GM12878 (cell line): ENCODE data around the gene TMPRSS9. TPM values are rescaled to one million over a fixed set of nuclear protein-coding genes. Genes with fewer than 3 reads are reported as not detected.
A peak's percentile ranks its signal among the peaks of the same experiment; 100 is the strongest.

ENCODE experiments used
- BRCA1 ChIP-seq: IDR thresholded peaks from 2 replicates; pipeline ENCODE4 v1.6.1; 2011; ENCODE audit warnings: low read depth, low read length, improper control_type of control experiment
- CREB1 ChIP-seq: IDR thresholded peaks from 2 replicates; pipeline ENCODE4 v1.6.1; 2012; ENCODE audit warnings: low read depth, mild to moderate bottlenecking, inconsistent platforms
- ESRRA ChIP-seq: IDR thresholded peaks from 2 replicates; pipeline ENCODE4 v1.6.1; 2012; ENCODE audit warnings: mild to moderate bottlenecking, low read length, improper control_type of control experiment
- KAT2A ChIP-seq: conservative IDR thresholded peaks from 2 replicates; pipeline ENCODE4 v1.6.1; 2011; ENCODE audit warnings: low read depth, low read length; ENCODE audit not compliant: control insufficient read depth
- NBN ChIP-seq: fragments of 450-650 bp; IDR thresholded peaks from 2 replicates; pipeline ENCODE4 v1.6.1; 2016
- NFYA ChIP-seq: IDR thresholded peaks from 2 replicates; pipeline ENCODE4 v1.6.1; 2011; ENCODE audit warnings: low read depth, mild to moderate bottlenecking, low read length, improper control_type of control experiment, borderline replicate concordance
- NR2F1 ChIP-seq: fragments of 450-650 bp; conservative IDR thresholded peaks from 2 replicates; pipeline ENCODE4 v1.6.1; 2017; ENCODE audit warnings: mild to moderate bottlenecking
- PML ChIP-seq: IDR thresholded peaks from 2 replicates; pipeline ENCODE4 v1.6.1; 2012; ENCODE audit warnings: low read length, inconsistent platforms
- SMAD5 ChIP-seq: IDR thresholded peaks from 2 replicates; pipeline ENCODE4 v1.6.1; 2016; ENCODE audit warnings: antibody characterized with exemption, low read depth
- SPI1 ChIP-seq: IDR thresholded peaks from 2 replicates; pipeline ENCODE4 v1.6.1; 2011; ENCODE audit warnings: low read depth, mild to moderate bottlenecking, low read length, moderate library complexity, borderline replicate concordance; ENCODE audit not compliant: insufficient read depth
- SRF ChIP-seq, 2 experiments: IDR thresholded peaks; 2 replicates each; pipeline ENCODE4 v1.6.1; 2011; ENCODE audit warnings: low read depth in 2 of 2, low read length in 2 of 2, mild to moderate bottlenecking in 1 of 2, moderate library complexity in 1 of 2
- YY1 ChIP-seq: IDR thresholded peaks from 2 replicates; pipeline ENCODE4 v1.6.1; 2011; ENCODE audit warnings: low read depth, mild to moderate bottlenecking, low read length
- ZNF24 ChIP-seq: fragments of 450-650 bp; IDR thresholded peaks from 2 replicates; pipeline ENCODE4 v1.6.1; 2017; ENCODE audit warnings: antibody characterized with exemption, mild to moderate bottlenecking
- polyA plus RNA-seq, 11 experiments: library from polyadenylated mRNA; depleted of rRNA in 4 of 11; unstranded in 6 of 11; stranded (reverse) in 5 of 11; fragments of >200 nt; fragmentation: Nextera tagmentation in 4 of 11; fragmentation: Illumina TruSeq in 1 of 11; extraction: Ambion mirVana in 4 of 11; extraction: Trizol in 1 of 11; gene quantifications; 1 replicate in 1 of 11; 2 replicates in 10 of 11; pipeline versions ENCODE4 v1.2.1 to v1.2.3, GENCODE V29; 2011 to 2016; ENCODE audit warnings: inconsistent platforms in 2 of 11, missing spikeins in 2 of 11, low read depth in 1 of 11
- total RNA-seq, 4 experiments: library from RNA; depleted of rRNA in 3 of 4; stranded (reverse); fragments of >200 nt in 3 of 4; fragmentation: Illumina TruSeq in 1 of 4; extraction: Trizol in 1 of 4; gene quantifications; 2 replicates each; pipeline versions ENCODE4 v1.2.1 to v1.2.3, GENCODE V29; 2013 to 2021
- TF ChIP-seq, protein P1 (sequence below): IDR thresholded peaks from 2 replicates; pipeline ENCODE4 v1.6.1; 2012; ENCODE audit warnings: low read depth, low read length, improper control_type of control experiment
- TF ChIP-seq, protein P2 (sequence below): fragments of 450-650 bp; IDR thresholded peaks from 2 replicates; pipeline ENCODE4 v1.6.1; 2017; ENCODE audit warnings: mild to moderate bottlenecking, moderate library complexity
- TF ChIP-seq, protein P3 (sequence below): fragments of 450-650 bp; IDR thresholded peaks from 2 replicates; pipeline ENCODE4 v1.6.1; 2017; ENCODE audit warnings: mild to moderate bottlenecking, moderate library complexity

Gene TMPRSS9
- total and polyA plus RNA-seq, 10 of the 15 experiments (the other 5 are each of a cell fraction or from before 2014, with no cell fraction given) = 0.24 TPM; not detected in 9

DNA sequence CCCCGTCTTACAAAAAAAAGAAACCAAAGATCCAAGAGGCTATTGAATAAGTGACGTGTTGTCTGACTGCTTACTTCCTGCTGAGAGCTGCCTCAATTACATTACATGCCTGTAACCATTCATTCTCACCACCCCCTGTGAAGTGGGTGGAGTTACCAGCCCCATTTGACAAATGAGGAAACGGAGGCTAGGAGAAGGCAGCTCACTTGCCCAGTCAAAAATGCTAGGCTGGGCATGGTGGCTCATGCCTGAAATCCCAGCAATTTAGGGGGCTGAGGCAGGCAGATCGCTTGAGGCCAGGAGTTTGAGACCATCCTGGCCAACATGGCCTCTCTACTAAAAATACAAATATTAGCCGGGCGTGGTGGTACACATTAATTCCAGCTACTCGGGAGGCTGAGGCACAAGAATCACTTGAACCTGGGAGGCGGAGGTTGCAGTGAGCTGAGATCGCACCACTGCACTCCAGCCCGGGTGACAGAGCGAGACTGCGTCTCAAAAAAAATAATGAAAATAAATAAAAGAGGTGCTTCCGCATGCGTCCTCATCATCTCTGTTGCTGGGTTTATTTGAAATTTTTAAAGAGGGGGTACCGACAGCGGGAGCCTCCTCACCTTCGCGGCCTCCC, 32.2 kb upstream of the TMPRSS9 start (continued):
- TF ChIP-seq, protein P1, sequence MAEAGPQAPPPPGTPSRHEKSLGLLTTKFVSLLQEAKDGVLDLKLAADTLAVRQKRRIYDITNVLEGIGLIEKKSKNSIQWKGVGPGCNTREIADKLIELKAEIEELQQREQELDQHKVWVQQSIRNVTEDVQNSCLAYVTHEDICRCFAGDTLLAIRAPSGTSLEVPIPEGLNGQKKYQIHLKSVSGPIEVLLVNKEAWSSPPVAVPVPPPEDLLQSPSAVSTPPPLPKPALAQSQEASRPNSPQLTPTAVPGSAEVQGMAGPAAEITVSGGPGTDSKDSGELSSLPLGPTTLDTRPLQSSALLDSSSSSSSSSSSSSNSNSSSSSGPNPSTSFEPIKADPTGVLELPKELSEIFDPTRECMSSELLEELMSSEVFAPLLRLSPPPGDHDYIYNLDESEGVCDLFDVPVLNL = no peak
- TF ChIP-seq BRCA1 (no peak), CREB1 (peak; percentile 53; the same call in 1 of the 2 replicates), PML (0 out of 2 replicates have a peak, but pooled peaks have one; percentile 12), YY1 (0 out of 2 replicates have a peak, but pooled peaks have one; percentile 10), SRF (IDR thresholded peaks at IDR 0.05; ENCODE audit: low read depth in 2 of 2, low read length in 2 of 2) (no peak), ZNF24 (no peak), KAT2A (no peak), SPI1 (peak; percentile 57; the same call in 1 of the 2 replicates), NR2F1 (no peak), ESRRA (no peak), NFYA (no peak), NBN (peak; percentile 53; the same call in 1 of the 2 replicates), SMAD5 (0 out of 2 replicates have a peak, but pooled peaks have one; percentile 2)
- TF ChIP-seq, protein P2, sequence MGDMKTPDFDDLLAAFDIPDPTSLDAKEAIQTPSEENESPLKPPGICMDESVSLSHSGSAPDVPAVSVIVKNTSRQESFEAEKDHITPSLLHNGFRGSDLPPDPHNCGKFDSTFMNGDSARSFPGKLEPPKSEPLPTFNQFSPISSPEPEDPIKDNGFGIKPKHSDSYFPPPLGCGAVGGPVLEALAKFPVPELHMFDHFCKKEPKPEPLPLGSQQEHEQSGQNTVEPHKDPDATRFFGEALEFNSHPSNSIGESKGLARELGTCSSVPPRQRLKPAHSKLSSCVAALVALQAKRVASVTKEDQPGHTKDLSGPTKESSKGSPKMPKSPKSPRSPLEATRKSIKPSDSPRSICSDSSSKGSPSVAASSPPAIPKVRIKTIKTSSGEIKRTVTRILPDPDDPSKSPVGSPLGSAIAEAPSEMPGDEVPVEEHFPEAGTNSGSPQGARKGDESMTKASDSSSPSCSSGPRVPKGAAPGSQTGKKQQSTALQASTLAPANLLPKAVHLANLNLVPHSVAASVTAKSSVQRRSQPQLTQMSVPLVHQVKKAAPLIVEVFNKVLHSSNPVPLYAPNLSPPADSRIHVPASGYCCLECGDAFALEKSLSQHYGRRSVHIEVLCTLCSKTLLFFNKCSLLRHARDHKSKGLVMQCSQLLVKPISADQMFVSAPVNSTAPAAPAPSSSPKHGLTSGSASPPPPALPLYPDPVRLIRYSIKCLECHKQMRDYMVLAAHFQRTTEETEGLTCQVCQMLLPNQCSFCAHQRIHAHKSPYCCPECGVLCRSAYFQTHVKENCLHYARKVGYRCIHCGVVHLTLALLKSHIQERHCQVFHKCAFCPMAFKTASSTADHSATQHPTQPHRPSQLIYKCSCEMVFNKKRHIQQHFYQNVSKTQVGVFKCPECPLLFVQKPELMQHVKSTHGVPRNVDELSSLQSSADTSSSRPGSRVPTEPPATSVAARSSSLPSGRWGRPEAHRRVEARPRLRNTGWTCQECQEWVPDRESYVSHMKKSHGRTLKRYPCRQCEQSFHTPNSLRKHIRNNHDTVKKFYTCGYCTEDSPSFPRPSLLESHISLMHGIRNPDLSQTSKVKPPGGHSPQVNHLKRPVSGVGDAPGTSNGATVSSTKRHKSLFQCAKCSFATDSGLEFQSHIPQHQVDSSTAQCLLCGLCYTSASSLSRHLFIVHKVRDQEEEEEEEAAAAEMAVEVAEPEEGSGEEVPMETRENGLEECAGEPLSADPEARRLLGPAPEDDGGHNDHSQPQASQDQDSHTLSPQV = no peak
- TF ChIP-seq, protein P3, sequence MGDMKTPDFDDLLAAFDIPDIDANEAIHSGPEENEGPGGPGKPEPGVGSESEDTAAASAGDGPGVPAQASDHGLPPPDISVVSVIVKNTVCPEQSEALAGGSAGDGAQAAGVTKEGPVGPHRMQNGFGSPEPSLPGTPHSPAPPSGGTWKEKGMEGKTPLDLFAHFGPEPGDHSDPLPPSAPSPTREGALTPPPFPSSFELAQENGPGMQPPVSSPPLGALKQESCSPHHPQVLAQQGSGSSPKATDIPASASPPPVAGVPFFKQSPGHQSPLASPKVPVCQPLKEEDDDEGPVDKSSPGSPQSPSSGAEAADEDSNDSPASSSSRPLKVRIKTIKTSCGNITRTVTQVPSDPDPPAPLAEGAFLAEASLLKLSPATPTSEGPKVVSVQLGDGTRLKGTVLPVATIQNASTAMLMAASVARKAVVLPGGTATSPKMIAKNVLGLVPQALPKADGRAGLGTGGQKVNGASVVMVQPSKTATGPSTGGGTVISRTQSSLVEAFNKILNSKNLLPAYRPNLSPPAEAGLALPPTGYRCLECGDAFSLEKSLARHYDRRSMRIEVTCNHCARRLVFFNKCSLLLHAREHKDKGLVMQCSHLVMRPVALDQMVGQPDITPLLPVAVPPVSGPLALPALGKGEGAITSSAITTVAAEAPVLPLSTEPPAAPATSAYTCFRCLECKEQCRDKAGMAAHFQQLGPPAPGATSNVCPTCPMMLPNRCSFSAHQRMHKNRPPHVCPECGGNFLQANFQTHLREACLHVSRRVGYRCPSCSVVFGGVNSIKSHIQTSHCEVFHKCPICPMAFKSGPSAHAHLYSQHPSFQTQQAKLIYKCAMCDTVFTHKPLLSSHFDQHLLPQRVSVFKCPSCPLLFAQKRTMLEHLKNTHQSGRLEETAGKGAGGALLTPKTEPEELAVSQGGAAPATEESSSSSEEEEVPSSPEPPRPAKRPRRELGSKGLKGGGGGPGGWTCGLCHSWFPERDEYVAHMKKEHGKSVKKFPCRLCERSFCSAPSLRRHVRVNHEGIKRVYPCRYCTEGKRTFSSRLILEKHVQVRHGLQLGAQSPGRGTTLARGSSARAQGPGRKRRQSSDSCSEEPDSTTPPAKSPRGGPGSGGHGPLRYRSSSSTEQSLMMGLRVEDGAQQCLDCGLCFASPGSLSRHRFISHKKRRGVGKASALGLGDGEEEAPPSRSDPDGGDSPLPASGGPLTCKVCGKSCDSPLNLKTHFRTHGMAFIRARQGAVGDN = no peak
- TF ChIP-seq, all 136 proteins: peak for 12
